Endodermal cell (in vitro differentiated cells): ENCODE data around the gene TKT. TPM values are rescaled to one million over a fixed set of nuclear protein-coding genes. Genes with fewer than 3 reads are reported as not detected.

ENCODE experiments used
- DNase-seq: peaks from one replicate; pipeline ENCODE4 v3.0.0-alpha.2; 2017
- H3K27ac ChIP-seq: 2 replicates; pipeline ENCODE4 v1.5.1; 2013; ENCODE audit warnings: mild to moderate bottlenecking, low read depth, low read length, moderate library complexity
- H3K27me3 ChIP-seq: 2 replicates; pipeline ENCODE4 v1.6.1; 2013; ENCODE audit warnings: mild to moderate bottlenecking, low read length, moderate library complexity; ENCODE audit not compliant: insufficient read depth, control insufficient read depth, poor library complexity, severe bottlenecking
- H3K36me3 ChIP-seq: 2 replicates; pipeline ENCODE4 v1.7.0; 2013; ENCODE audit warnings: mild to moderate bottlenecking, low read length, moderate library complexity; ENCODE audit not compliant: control insufficient read depth, insufficient read depth
- H3K4me1 ChIP-seq: one replicate; pipeline ENCODE4 v1.7.0; 2013; ENCODE audit warnings: low read length; ENCODE audit not compliant: control insufficient read depth, insufficient read depth
- H3K4me3 ChIP-seq: 2 replicates; pipeline ENCODE4 v1.5.1; 2013; ENCODE audit warnings: mild to moderate bottlenecking, low read length, moderate library complexity
- H3K9ac ChIP-seq: 2 replicates; pipeline ENCODE4 v1.6.1; 2013; ENCODE audit warnings: mild to moderate bottlenecking, low read length, moderate library complexity; ENCODE audit not compliant: poor library complexity, severe bottlenecking; ENCODE audit errors: extremely low read depth
- H3K9me3 ChIP-seq: 2 replicates; pipeline ENCODE4 v1.6.1; 2013; ENCODE audit warnings: mild to moderate bottlenecking, low read length, moderate library complexity; ENCODE audit not compliant: control insufficient read depth
- H3K27ac Mint-ChIP-seq: 2 replicates; pipeline ENCODE4 v1.8.0; 2020; ENCODE audit warnings: mixed read lengths
- H3K27me3 Mint-ChIP-seq: 2 replicates; pipeline ENCODE4 v1.8.0; 2021; ENCODE audit warnings: mild to moderate bottlenecking, mixed read lengths; ENCODE audit not compliant: insufficient read depth
- H3K36me3 Mint-ChIP-seq: 2 replicates; pipeline ENCODE4 v1.8.0; 2020; ENCODE audit warnings: low read depth, mixed read lengths
- H3K4me1 Mint-ChIP-seq: 2 replicates; pipeline ENCODE4 v1.8.0; 2020; ENCODE audit warnings: mixed read lengths
- H3K4me3 Mint-ChIP-seq: 2 replicates; pipeline ENCODE4 v1.8.0; 2020; ENCODE audit warnings: mild to moderate bottlenecking, moderate library complexity, mixed read lengths
- H3K9me3 Mint-ChIP-seq: 2 replicates; pipeline ENCODE4 v1.8.0; 2020; ENCODE audit warnings: mild to moderate bottlenecking, mixed read lengths
- WGBS, 2 experiments: methylation state at CpG; one replicate each; pipeline versions ENCODE4 v1.1.5 to v1.1.7; 2013; ENCODE audit warnings: missing lambda C conversion rate in 2 of 2, mixed read lengths in 1 of 2; ENCODE audit not compliant: insufficient coverage in 1 of 2, insufficient read length in 1 of 2; 5-methylcytosine and 5-hydroxymethylcytosine counted together
- total RNA-seq, 2 donors: library from RNA; stranded (reverse); fragmentation: NEBNext Ultra II Directional in 1 of 2; extraction: Animal tissue kit (Norgen Biotek cat#: 25700) in 1 of 2; gene quantifications; 2 replicates in 1 of 2; 3 replicates in 1 of 2; pipeline ENCODE4 v1.2.1, GENCODE V29; 2021
- TF ChIP-seq, protein P1 (sequence below): fragments of 200-600 bp; sonication (generic); conservative IDR thresholded peaks from 2 replicates; pipeline ENCODE4 v1.5.0; 2021; ENCODE audit warnings: antibody characterized with exemption, mild to moderate bottlenecking

TKT gene
- total RNA-seq, 2 donors from 2014 or later, result 373 to 472 TPM

- peaks cover 34% of the 10 kb centered on the region for H3K36me3 Mint-ChIP-seq
- H3K4me3 Mint-ChIP-seq, result no peak overlapping the region
- H3K9me3 ChIP-seq, result no peaks in the 10 kb centered on the region
- no peaks in the 10 kb centered on the region for H3K27me3 Mint-ChIP-seq
- TF ChIP-seq, protein P1, sequence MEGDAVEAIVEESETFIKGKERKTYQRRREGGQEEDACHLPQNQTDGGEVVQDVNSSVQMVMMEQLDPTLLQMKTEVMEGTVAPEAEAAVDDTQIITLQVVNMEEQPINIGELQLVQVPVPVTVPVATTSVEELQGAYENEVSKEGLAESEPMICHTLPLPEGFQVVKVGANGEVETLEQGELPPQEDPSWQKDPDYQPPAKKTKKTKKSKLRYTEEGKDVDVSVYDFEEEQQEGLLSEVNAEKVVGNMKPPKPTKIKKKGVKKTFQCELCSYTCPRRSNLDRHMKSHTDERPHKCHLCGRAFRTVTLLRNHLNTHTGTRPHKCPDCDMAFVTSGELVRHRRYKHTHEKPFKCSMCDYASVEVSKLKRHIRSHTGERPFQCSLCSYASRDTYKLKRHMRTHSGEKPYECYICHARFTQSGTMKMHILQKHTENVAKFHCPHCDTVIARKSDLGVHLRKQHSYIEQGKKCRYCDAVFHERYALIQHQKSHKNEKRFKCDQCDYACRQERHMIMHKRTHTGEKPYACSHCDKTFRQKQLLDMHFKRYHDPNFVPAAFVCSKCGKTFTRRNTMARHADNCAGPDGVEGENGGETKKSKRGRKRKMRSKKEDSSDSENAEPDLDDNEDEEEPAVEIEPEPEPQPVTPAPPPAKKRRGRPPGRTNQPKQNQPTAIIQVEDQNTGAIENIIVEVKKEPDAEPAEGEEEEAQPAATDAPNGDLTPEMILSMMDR, result no peak
- no peak overlapping the region for H3K4me3 ChIP-seq
- H3K4me1 ChIP-seq, result no peaks in the 10 kb centered on the region
- no peaks in the 10 kb centered on the region for H3K9me3 Mint-ChIP-seq
- peak overlapping the region; percentile 58 for H3K27ac ChIP-seq
- no peak overlapping the region for H3K27ac Mint-ChIP-seq
- peaks cover 32% of the 10 kb centered on the region for H3K36me3 ChIP-seq
- peak; percentile 55 for DNase-seq
- WGBS, 2 experiments, result 95 to 97% methylated on average over 11 to 12 of the region's 12 CpGs
- no peaks in the 10 kb centered on the region for H3K27me3 ChIP-seq
- no peak overlapping the region for H3K9ac ChIP-seq
- peaks cover 6% of the 10 kb centered on the region for H3K4me1 Mint-ChIP-seq
Measured at GRCh38 chr3:53222183-53222901, 33.5 kb downstream of the TKT start.

GRCh38 chr3:53221827-53222182 is 34.0 kb downstream of the TKT start:
- Histone ChIP-seq H3K27me3 (no peaks in the 10 kb centered on the region), H3K4me1 (no peaks in the 10 kb centered on the region), H3K27ac (peak overlapping the region; percentile 58), H3K4me3 (no peak overlapping the region), H3K36me3 (peaks cover 28% of the 10 kb centered on the region), H3K9me3 (no peaks in the 10 kb centered on the region), H3K9ac (no peak overlapping the region)
- DNase-seq, result no peak
- H3K4me3 Mint-ChIP-seq, result no peak overlapping the region
- H3K4me1 Mint-ChIP-seq, result peaks cover 10% of the 10 kb centered on the region
- H3K27me3 Mint-ChIP-seq, result no peaks in the 10 kb centered on the region
- WGBS, 2 experiments, result 93 to 96% methylated on average over 3 of the region's 3 CpGs
- TF ChIP-seq, protein P1, result no peak
- H3K36me3 Mint-ChIP-seq, result peaks cover 29% of the 10 kb centered on the region
- no peak overlapping the region for H3K27ac Mint-ChIP-seq
- no peaks in the 10 kb centered on the region for H3K9me3 Mint-ChIP-seq

GRCh38 chr3:53221345-53221744 is 34.5 kb downstream of the TKT start:
- Mint-ChIP-seq H3K27me3 (no peaks in the 10 kb centered on the region), H3K9me3 (no peaks in the 10 kb centered on the region), H3K4me1 (peaks cover 12% of the 10 kb centered on the region), H3K4me3 (no peak overlapping the region), H3K27ac (no peak overlapping the region), H3K36me3 (peaks cover 25% of the 10 kb centered on the region)
- no peak for DNase-seq
- H3K36me3 ChIP-seq, result peaks cover 24% of the 10 kb centered on the region
- H3K27me3 ChIP-seq, result no peaks in the 10 kb centered on the region
- WGBS, 2 experiments, result 93 to 95% methylated on average over 3 to 4 of the region's 4 CpGs
- no peaks in the 10 kb centered on the region for H3K4me1 ChIP-seq
- no peak overlapping the region for H3K27ac ChIP-seq
- H3K9me3 ChIP-seq, result no peaks in the 10 kb centered on the region
- H3K9ac ChIP-seq, result no peak overlapping the region
- TF ChIP-seq, protein P1, result no peak
- H3K4me3 ChIP-seq, result no peak overlapping the region
